Measurements from ENCODE around the gene VIPAS39. TPM values are rescaled to one million over a fixed set of nuclear protein-coding genes. Genes with fewer than 3 reads are reported as not detected.

The VIPAS39 gene
- total and polyA plus RNA-seq, 2 of the 13 experiments (the other 11 are each of a cell fraction or from before 2014, with no cell fraction given): 13.3 to 21.5 TPM

DNA sequence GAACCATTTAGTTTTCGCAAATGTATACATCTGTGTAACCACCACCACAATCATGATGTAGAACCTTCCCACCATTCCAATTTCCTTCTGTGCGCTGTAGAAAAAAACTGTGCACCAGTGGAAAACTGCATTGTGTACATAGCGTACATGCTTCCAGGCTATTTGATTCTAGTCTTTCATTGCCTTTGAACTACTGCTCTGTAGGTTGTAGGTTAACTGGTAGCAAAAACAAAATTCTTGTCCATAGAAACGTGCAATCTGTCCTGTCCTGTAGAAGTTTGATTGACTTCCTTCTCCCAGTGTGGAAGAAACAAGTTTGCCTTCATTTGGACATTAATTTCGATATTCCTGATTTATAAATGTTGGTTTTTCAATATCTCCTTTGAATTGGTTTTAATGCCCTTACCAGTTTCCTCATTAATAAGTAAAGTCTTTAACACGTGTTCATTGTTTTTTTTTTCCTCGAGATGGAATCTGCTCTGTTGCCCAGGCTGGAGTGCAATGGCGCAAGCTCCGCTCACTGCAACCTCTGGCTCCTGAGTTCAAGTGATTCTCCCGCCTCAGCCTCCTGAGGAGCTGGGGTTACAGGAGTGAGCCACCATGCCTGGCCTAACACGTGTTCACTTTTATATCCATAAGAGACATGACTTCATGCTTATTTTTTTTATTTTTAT lies 44.8 kb upstream of the VIPAS39 start (continued):
- TF ChIP-seq, protein P1, sequence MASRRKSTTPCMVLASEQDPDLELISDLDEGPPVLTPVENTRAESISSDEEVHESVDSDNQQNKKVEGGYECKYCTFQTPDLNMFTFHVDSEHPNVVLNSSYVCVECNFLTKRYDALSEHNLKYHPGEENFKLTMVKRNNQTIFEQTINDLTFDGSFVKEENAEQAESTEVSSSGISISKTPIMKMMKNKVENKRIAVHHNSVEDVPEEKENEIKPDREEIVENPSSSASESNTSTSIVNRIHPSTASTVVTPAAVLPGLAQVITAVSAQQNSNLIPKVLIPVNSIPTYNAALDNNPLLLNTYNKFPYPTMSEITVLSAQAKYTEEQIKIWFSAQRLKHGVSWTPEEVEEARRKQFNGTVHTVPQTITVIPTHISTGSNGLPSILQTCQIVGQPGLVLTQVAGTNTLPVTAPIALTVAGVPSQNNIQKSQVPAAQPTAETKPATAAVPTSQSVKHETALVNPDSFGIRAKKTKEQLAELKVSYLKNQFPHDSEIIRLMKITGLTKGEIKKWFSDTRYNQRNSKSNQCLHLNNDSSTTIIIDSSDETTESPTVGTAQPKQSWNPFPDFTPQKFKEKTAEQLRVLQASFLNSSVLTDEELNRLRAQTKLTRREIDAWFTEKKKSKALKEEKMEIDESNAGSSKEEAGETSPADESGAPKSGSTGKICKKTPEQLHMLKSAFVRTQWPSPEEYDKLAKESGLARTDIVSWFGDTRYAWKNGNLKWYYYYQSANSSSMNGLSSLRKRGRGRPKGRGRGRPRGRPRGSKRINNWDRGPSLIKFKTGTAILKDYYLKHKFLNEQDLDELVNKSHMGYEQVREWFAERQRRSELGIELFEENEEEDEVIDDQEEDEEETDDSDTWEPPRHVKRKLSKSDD (CRISPR knock-in tag; IDR thresholded peaks at IDR 0.05; ENCODE audit: low read depth): 0 out of 2 replicates have a peak, but pooled peaks have one; percentile 33
- TF ChIP-seq MBNL3 (CRISPR knock-in tag; conservative IDR thresholded peaks at IDR 0.05) (no peak), HNRNPLL (IDR thresholded peaks at IDR 0.05; ENCODE audit: low read depth, low read length, poor library complexity, severe bottlenecking) (peak; percentile 16), MTA1 (CRISPR knock-in tag; IDR thresholded peaks at IDR 0.05; ENCODE audit: borderline replicate concordance) (no peak), RXRB (CRISPR knock-in tag; IDR thresholded peaks at IDR 0.05; ENCODE audit: borderline replicate concordance) (peak; percentile 95), IKZF4 (CRISPR knock-in tag; IDR thresholded peaks at IDR 0.05; ENCODE audit: borderline replicate concordance, low read depth, not compliant biosample characterization) (no peak), GZF1 (CRISPR knock-in tag; IDR thresholded peaks at IDR 0.05) (0 out of 2 replicates have a peak, but pooled peaks have one; percentile 23), ZBTB21 (CRISPR knock-in tag; IDR thresholded peaks at IDR 0.05) (no peak), ZNF607 (CRISPR knock-in tag; IDR thresholded peaks at IDR 0.05; ENCODE audit: borderline replicate concordance) (no peak), HMG20A (CRISPR knock-in tag; IDR thresholded peaks at IDR 0.05; ENCODE audit: borderline replicate concordance) (peak; percentile 73; the same call in 1 of the 2 replicates), ZNF30 (CRISPR knock-in tag; IDR thresholded peaks at IDR 0.05) (no peak)
- TF ChIP-seq, protein P2, sequence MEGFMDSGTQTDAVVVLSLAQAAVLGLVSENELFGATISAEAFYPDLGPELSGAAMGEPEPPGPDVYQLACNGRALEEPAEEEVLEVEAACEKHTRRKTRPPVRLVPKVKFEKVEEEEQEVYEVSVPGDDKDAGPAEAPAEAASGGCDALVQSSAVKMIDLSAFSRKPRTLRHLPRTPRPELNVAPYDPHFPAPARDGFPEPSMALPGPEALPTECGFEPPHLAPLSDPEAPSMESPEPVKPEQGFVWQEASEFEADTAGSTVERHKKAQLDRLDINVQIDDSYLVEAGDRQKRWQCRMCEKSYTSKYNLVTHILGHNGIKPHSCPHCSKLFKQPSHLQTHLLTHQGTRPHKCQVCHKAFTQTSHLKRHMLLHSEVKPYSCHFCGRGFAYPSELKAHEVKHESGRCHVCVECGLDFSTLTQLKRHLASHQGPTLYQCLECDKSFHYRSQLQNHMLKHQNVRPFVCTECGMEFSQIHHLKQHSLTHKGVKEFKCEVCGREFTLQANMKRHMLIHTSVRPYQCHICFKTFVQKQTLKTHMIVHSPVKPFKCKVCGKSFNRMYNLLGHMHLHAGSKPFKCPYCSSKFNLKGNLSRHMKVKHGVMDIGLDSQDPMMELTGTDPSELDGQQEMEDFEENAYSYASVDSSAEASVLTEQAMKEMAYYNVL (CRISPR knock-in tag; IDR thresholded peaks at IDR 0.05; ENCODE audit: borderline replicate concordance): peak; percentile 73; the same call in 1 of the 2 replicates
- TF ChIP-seq, protein P3, sequence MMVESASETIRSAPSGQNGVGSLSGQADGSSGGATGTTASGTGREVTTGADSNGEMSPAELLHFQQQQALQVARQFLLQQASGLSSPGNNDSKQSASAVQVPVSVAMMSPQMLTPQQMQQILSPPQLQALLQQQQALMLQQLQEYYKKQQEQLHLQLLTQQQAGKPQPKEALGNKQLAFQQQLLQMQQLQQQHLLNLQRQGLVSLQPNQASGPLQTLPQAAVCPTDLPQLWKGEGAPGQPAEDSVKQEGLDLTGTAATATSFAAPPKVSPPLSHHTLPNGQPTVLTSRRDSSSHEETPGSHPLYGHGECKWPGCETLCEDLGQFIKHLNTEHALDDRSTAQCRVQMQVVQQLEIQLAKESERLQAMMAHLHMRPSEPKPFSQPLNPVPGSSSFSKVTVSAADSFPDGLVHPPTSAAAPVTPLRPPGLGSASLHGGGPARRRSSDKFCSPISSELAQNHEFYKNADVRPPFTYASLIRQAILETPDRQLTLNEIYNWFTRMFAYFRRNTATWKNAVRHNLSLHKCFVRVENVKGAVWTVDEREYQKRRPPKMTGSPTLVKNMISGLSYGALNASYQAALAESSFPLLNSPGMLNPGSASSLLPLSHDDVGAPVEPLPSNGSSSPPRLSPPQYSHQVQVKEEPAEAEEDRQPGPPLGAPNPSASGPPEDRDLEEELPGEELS (CRISPR knock-in tag; IDR thresholded peaks at IDR 0.05): peak; percentile 78
- TF ChIP-seq, protein P4, sequence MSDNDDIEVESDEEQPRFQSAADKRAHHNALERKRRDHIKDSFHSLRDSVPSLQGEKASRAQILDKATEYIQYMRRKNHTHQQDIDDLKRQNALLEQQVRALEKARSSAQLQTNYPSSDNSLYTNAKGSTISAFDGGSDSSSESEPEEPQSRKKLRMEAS (IDR thresholded peaks at IDR 0.05): no peak; the same call in 1 of the 2 replicates
- TF ChIP-seq, protein P5, sequence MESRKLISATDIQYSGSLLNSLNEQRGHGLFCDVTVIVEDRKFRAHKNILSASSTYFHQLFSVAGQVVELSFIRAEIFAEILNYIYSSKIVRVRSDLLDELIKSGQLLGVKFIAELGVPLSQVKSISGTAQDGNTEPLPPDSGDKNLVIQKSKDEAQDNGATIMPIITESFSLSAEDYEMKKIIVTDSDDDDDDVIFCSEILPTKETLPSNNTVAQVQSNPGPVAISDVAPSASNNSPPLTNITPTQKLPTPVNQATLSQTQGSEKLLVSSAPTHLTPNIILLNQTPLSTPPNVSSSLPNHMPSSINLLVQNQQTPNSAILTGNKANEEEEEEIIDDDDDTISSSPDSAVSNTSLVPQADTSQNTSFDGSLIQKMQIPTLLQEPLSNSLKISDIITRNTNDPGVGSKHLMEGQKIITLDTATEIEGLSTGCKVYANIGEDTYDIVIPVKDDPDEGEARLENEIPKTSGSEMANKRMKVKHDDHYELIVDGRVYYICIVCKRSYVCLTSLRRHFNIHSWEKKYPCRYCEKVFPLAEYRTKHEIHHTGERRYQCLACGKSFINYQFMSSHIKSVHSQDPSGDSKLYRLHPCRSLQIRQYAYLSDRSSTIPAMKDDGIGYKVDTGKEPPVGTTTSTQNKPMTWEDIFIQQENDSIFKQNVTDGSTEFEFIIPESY (CRISPR knock-in tag; IDR thresholded peaks at IDR 0.05): peak; percentile 95
- TF ChIP-seq, protein P6, sequence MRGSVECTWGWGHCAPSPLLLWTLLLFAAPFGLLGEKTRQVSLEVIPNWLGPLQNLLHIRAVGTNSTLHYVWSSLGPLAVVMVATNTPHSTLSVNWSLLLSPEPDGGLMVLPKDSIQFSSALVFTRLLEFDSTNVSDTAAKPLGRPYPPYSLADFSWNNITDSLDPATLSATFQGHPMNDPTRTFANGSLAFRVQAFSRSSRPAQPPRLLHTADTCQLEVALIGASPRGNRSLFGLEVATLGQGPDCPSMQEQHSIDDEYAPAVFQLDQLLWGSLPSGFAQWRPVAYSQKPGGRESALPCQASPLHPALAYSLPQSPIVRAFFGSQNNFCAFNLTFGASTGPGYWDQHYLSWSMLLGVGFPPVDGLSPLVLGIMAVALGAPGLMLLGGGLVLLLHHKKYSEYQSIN (CRISPR knock-in tag; IDR thresholded peaks at IDR 0.05; ENCODE audit: borderline replicate concordance): no peak
- TF ChIP-seq, protein P7, sequence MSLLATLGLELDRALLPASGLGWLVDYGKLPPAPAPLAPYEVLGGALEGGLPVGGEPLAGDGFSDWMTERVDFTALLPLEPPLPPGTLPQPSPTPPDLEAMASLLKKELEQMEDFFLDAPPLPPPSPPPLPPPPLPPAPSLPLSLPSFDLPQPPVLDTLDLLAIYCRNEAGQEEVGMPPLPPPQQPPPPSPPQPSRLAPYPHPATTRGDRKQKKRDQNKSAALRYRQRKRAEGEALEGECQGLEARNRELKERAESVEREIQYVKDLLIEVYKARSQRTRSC (CRISPR knock-in tag; IDR thresholded peaks at IDR 0.05; ENCODE audit: low read depth): no peak
